Neuronal stem cell (in vitro differentiated cells): Measurements from ENCODE around the gene WDHD1.
A peak's percentile ranks its signal among the peaks of the same experiment; 100 is the strongest.
"Not testable (repeated sequence)": the region's sequence is repeated elsewhere in the genome, so short reads cannot be mapped to it uniquely, and the experiment has no call there.

Experiments used
- DNase-seq: peaks from one replicate; pipeline ENCODE4 v3.0.0-alpha.2; 2013; ENCODE audit warnings: low spot score
- H2AFZ ChIP-seq: one replicate; pipeline ENCODE4 v1.6.1; 2013; ENCODE audit warnings: mild to moderate bottlenecking, low read length, inconsistent platforms
- H2AK5ac ChIP-seq: 2 replicates; pipeline ENCODE4 v1.6.1; 2013; ENCODE audit warnings: low read depth, mild to moderate bottlenecking, inconsistent platforms, low read length, moderate library complexity, mixed read lengths
- H2BK120ac ChIP-seq: 2 replicates; pipeline ENCODE4 v1.6.1; 2013; ENCODE audit warnings: low read depth, mild to moderate bottlenecking, inconsistent platforms, low read length, moderate library complexity, mixed read lengths
- H2BK12ac ChIP-seq: one replicate; pipeline ENCODE4 v1.6.1; 2013; ENCODE audit warnings: low read length, inconsistent platforms
- H2BK15ac ChIP-seq: 2 replicates; pipeline ENCODE4 v1.6.1; 2013; ENCODE audit warnings: mild to moderate bottlenecking, low read length, inconsistent platforms, mixed read lengths
- H2BK5ac ChIP-seq: one replicate; pipeline ENCODE4 v1.6.1; 2013; ENCODE audit warnings: inconsistent platforms, mild to moderate bottlenecking, low read length, moderate library complexity
- H3K14ac ChIP-seq: one replicate; pipeline ENCODE4 v1.6.1; 2013; ENCODE audit warnings: low read length, inconsistent platforms
- H3K18ac ChIP-seq: 2 replicates; pipeline ENCODE4 v1.6.1; 2013; ENCODE audit warnings: low read length, inconsistent platforms
- H3K23ac ChIP-seq: 2 replicates; pipeline ENCODE4 v1.6.1; 2013; ENCODE audit warnings: low read depth, mild to moderate bottlenecking, mixed read lengths, low read length, inconsistent platforms; ENCODE audit not compliant: poor library complexity
- H3K27ac ChIP-seq: replicated peaks from 3 replicates; pipeline ENCODE4 v1.5.1; 2013; ENCODE audit warnings: low read length, inconsistent platforms
- H3K27me3 ChIP-seq, 3 experiments: 2 replicates each; pipeline ENCODE4 v1.6.1; 2013; ENCODE audit warnings: low read length in 3 of 3, mild to moderate bottlenecking in 2 of 3, inconsistent platforms in 1 of 3, low read depth in 1 of 3, mixed read lengths in 1 of 3, moderate library complexity in 1 of 3; ENCODE audit not compliant: control insufficient read depth in 3 of 3, insufficient read depth in 3 of 3
- H3K36me3 ChIP-seq, 2 donors: replicated peaks in 1 of 2; 2 replicates each; pipeline ENCODE4 v1.6.1; 2013; ENCODE audit warnings: low read length in 2 of 2; ENCODE audit not compliant: control insufficient read depth in 2 of 2, insufficient read depth in 2 of 2
- H3K4ac ChIP-seq: 2 replicates; pipeline ENCODE4 v1.6.1; 2013; ENCODE audit warnings: inconsistent platforms, mild to moderate bottlenecking, low read length, moderate library complexity
- H3K4me1 ChIP-seq, 2 donors: 1 replicate in 1 of 2; 2 replicates in 1 of 2; pipeline ENCODE4 v1.6.1; 2013; ENCODE audit warnings: low read length in 2 of 2, low read depth in 1 of 2; ENCODE audit not compliant: control insufficient read depth in 2 of 2, insufficient read depth in 1 of 2
- H3K4me2 ChIP-seq: one replicate; pipeline ENCODE4 v1.6.1; 2013; ENCODE audit warnings: mild to moderate bottlenecking, low read length, inconsistent platforms; ENCODE audit not compliant: insufficient read depth, poor library complexity, severe bottlenecking
- H3K4me3 ChIP-seq, 2 donors: 2 replicates each; pipeline ENCODE4 v1.5.1; 2013; ENCODE audit warnings: low read length in 2 of 2, mild to moderate bottlenecking in 2 of 2, inconsistent platforms in 1 of 2, moderate library complexity in 1 of 2
- H3K79me1 ChIP-seq: one replicate; pipeline ENCODE4 v1.6.1; 2013; ENCODE audit warnings: low read depth, mild to moderate bottlenecking, inconsistent platforms, low read length, moderate library complexity
- H3K9ac ChIP-seq: one replicate; pipeline ENCODE4 v1.6.1; 2013; ENCODE audit warnings: mild to moderate bottlenecking, low read depth, low read length, inconsistent platforms; ENCODE audit not compliant: poor library complexity
- H3K9me3 ChIP-seq, 2 donors: replicated peaks in 1 of 2; 2 replicates each; pipeline versions ENCODE3 to v1.6.1; 2013; ENCODE audit warnings: low read length in 2 of 2, mild to moderate bottlenecking in 2 of 2, inconsistent platforms in 1 of 2, low read depth in 1 of 2, mixed read lengths in 1 of 2, moderate library complexity in 1 of 2; ENCODE audit not compliant: control insufficient read depth in 2 of 2, insufficient read depth in 1 of 2
- H4K8ac ChIP-seq: one replicate; pipeline ENCODE4 v1.6.1; 2013; ENCODE audit warnings: low read depth, mild to moderate bottlenecking, inconsistent platforms, low read length, moderate library complexity
- H4K91ac ChIP-seq: one replicate; pipeline ENCODE4 v1.6.1; 2013; ENCODE audit warnings: low read length, low read depth, mild to moderate bottlenecking, inconsistent platforms; ENCODE audit not compliant: poor library complexity
- WGBS, 2 donors: extraction: QIAGEN DNeasy Blood & Tissue Kit; methylation state at CpG; one replicate each; pipeline ENCODE4 v1.1.7; 2013; ENCODE audit warnings: missing lambda C conversion rate in 2 of 2, mixed read lengths in 1 of 2; ENCODE audit not compliant: insufficient read length in 2 of 2, insufficient replicate concordance in 1 of 2; ENCODE audit errors: extremely low coverage in 2 of 2; 5-methylcytosine and 5-hydroxymethylcytosine counted together

The WDHD1 gene

GRCh38 chr14:55037995-55038394 lies 11.1 kb upstream of the WDHD1 start:
- H2AK5ac ChIP-seq, H3K18ac ChIP-seq, H3K23ac ChIP-seq, H3K27me3 ChIP-seq, DNase-seq, H4K8ac ChIP-seq, H2BK120ac ChIP-seq, H3K14ac ChIP-seq, H2AFZ ChIP-seq, H3K4me2 ChIP-seq, H3K9ac ChIP-seq, H2BK15ac ChIP-seq, H3K27ac ChIP-seq, H3K79me1 ChIP-seq, H3K9me3 ChIP-seq, H3K4me1 ChIP-seq, H3K4me3 ChIP-seq, H3K4ac ChIP-seq, H2BK12ac ChIP-seq, H2BK5ac ChIP-seq, H4K91ac ChIP-seq: not testable (repeated sequence)
- H3K36me3 ChIP-seq, result peaks cover 0 to 85% of the 10 kb centered on the region in 2 donors

DNA sequence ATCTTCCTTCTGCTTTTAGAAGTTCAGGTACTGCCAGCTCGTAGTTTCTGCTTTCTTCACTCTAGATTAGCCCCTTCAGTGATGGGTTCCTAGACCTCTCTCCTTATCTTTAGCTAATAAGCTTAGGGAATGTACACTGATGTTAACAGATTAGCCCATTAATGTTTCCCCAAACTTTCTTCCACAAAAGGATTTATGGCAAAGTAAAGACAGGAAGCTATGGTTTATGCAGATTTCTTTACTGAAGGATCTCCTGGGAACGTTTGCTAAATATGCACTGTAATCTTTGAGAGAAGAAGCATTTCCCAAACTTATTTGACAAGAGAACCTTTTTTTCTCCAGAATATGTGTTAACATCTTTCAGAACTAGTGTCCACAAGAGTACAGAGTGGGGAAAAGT lies 4.3 kb upstream of the WDHD1 start:
- no peaks in the 10 kb centered on the region for H3K79me1 ChIP-seq
- H3K36me3 ChIP-seq, result peaks cover 0 to 46% of the 10 kb centered on the region in 2 donors
- no peak overlapping the region for H2AK5ac ChIP-seq
- H2BK12ac ChIP-seq, result no peak overlapping the region
- H2BK120ac ChIP-seq, result no peak overlapping the region
- no peak overlapping the region for H4K91ac ChIP-seq
- DNase-seq, result no peak
- H3K4ac ChIP-seq, result no peak overlapping the region
- no CpG with 5 or more reads among the region's 2 CpGs for whole genome bisulfite sequencing, 2 donors
- H4K8ac ChIP-seq, result no peak overlapping the region
- H3K14ac ChIP-seq, result no peak overlapping the region
- H3K18ac ChIP-seq, result no peak overlapping the region
- H2BK15ac ChIP-seq, result no peak overlapping the region
- peaks cover 0 to 7% of the 10 kb centered on the region in 2 donors for H3K4me1 ChIP-seq
- H2BK5ac ChIP-seq, result no peak overlapping the region
- no peak overlapping the region for H3K23ac ChIP-seq
- no peak overlapping the region for H3K4me3 ChIP-seq
- H3K9ac ChIP-seq, result no peak overlapping the region
- no peaks in the 10 kb centered on the region for H3K9me3 ChIP-seq
- no peak overlapping the region for H2AFZ ChIP-seq
- H3K27me3 ChIP-seq, result no peaks in the 10 kb centered on the region
- H3K27ac ChIP-seq, result no peak overlapping the region
- no peak overlapping the region for H3K4me2 ChIP-seq

DNA sequence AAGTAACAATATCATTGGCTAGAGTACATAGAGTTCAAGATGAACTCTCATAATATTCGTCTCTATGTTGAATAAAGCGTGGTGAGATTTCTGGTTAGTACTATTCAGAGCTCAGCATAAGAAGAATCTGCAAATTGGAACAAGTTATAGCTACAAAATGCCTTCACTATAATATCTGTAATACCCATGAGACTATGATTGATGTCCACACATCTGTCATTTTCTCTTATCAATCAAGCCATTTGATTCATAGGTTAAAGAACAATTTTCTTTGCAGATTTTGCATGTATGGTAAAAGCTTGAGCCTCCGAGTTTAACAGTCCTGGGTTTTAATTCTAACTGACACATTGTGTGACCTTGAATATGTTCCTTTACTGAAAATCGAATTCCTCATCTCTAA lies 1.6 kb upstream of the WDHD1 start:
- H3K4me3 ChIP-seq, result peak overlapping the region in 1 of 2 donors; percentile 71
- H3K4ac ChIP-seq, result no peak overlapping the region
- H2BK12ac ChIP-seq, result no peak overlapping the region
- H2AK5ac ChIP-seq, result no peak overlapping the region
- no peak overlapping the region for H3K9ac ChIP-seq
- no peak overlapping the region for H4K91ac ChIP-seq
- no peak overlapping the region for H2AFZ ChIP-seq
- DNase-seq, result no peak
- no peak overlapping the region for H2BK15ac ChIP-seq
- H3K4me2 ChIP-seq, result no peak overlapping the region
- H3K27me3 ChIP-seq, result no peaks in the 10 kb centered on the region
- no peaks in the 10 kb centered on the region for H3K9me3 ChIP-seq
- no peaks in the 10 kb centered on the region for H3K79me1 ChIP-seq
- WGBS, 2 donors, result no CpG with 5 or more reads among the region's 4 CpGs
- no peak overlapping the region for H3K18ac ChIP-seq
- H3K4me1 ChIP-seq, result peaks cover 5 to 10% of the 10 kb centered on the region in 2 donors
- no peak overlapping the region for H2BK5ac ChIP-seq
- H3K27ac ChIP-seq, result no peak overlapping the region
- no peak overlapping the region for H2BK120ac ChIP-seq
- no peak overlapping the region for H3K23ac ChIP-seq
- no peak overlapping the region for H4K8ac ChIP-seq
- H3K36me3 ChIP-seq, result peaks cover 0 to 34% of the 10 kb centered on the region in 2 donors
- H3K14ac ChIP-seq, result no peak overlapping the region

DNA sequence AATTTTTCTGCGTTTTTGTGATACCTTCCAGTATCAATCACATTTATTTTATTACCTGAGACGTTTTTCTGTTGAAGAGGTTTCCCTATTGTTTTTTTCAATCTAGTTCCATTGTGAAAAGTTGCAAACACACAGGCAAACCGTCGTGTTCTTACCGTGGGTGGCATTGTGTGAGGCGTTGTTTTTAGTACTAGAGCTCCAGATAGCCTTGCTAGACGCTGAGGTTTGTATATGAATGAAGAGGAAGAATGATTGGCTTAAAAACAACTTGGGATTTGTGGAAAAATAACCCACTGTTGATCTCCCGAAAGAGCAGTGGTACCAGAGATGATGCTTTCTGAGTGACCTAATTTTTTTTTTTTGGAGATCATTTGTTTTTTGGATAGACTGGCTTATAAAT lies 1.2 kb upstream of the WDHD1 start:
- Histone ChIP-seq H2AFZ (no peak overlapping the region), H3K4me3 (peak overlapping the region; percentile 68 to 71), H2BK15ac (no peak overlapping the region), H2AK5ac (no peak overlapping the region), H3K36me3 (peaks cover 2 to 34% of the 10 kb centered on the region in 2 donors), H3K23ac (no peak overlapping the region), H2BK120ac (no peak overlapping the region), H3K4me1 (peaks cover 5 to 10% of the 10 kb centered on the region in 2 donors), H3K9ac (no peak overlapping the region), H3K27me3 (no peaks in the 10 kb centered on the region), H2BK5ac (no peak overlapping the region), H4K8ac (no peak overlapping the region), H4K91ac (no peak overlapping the region), H3K27ac (no peak overlapping the region), H3K18ac (no peak overlapping the region), H3K79me1 (no peaks in the 10 kb centered on the region), H3K14ac (no peak overlapping the region), H3K9me3 (no peaks in the 10 kb centered on the region), H2BK12ac (no peak overlapping the region), H3K4ac (no peak overlapping the region), H3K4me2 (no peak overlapping the region)
- no CpG with 5 or more reads among the region's 8 CpGs for WGBS, 2 donors
- DNase-seq, result no peak
